HepG2 (cell line): ENCODE data around the gene PLB1. TPM values are rescaled to one million over a fixed set of nuclear protein-coding genes. Genes with fewer than 3 reads are reported as not detected.

Experiments used
- ATAC-seq: fragments of 200-7000 bp; cut with Tn5 transposase; 3 replicates; pipeline ENCODE4 v1.9.1; 2020; ENCODE audit warnings: mild to moderate bottlenecking, moderate library complexity
- BruUV-seq: library from RNA; stranded (reverse); fragments of 400-500 nt; replicated peaks from 2 replicates; lab custom pipeline; 2021; lab: Mats Ljungman, UMichigan
- CTCF ChIA-PET: fragments of 300-600 bp; formaldehyde crosslinking; extraction: SDS; loops from one replicate; lab custom pipeline; 2021; ENCODE audit warnings: low total read pairs, inconsistent platforms, low intra/inter-chr PET ratio; lab: Yijun Ruan, JAX
- POLR2A ChIA-PET: fragments of 350-600 bp; sonication (Branson Sonifier 250); formaldehyde crosslinking; loops from one replicate; lab custom pipeline; 2020; ENCODE audit warnings: antibody characterized with exemption, inconsistent platforms; lab: Yijun Ruan, JAX
- DNase-seq: peaks from one replicate; pipeline ENCODE4 v3.0.0-alpha.2; 2015; ENCODE audit warnings: low spot score
- FAIRE-seq: peaks from 3 replicates; lab custom pipeline; 2011; peaks lifted over from hg19 to GRCh38; lab: Jason Lieb, UNC
- H2AFZ ChIP-seq: one replicate; pipeline ENCODE4 v1.6.1; 2011; ENCODE audit warnings: low read length, inconsistent platforms
- H3K27ac ChIP-seq: fragments of 300-600 bp; 3 replicates; pipeline ENCODE4 v1.8.0; 2011; ENCODE audit warnings: mixed run types, mild to moderate bottlenecking, mixed read lengths, low read length, inconsistent platforms; ENCODE audit not compliant: insufficient read depth; ENCODE audit errors: extremely low read length
- H3K27me3 ChIP-seq, 2 experiments: fragments of 200-600 bp in 1 of 2; 2 replicates in 1 of 2; 3 replicates in 1 of 2; pipeline versions ENCODE4 v1.6.0 to v1.8.0; 2011; ENCODE audit warnings: low read length in 2 of 2, mild to moderate bottlenecking in 2 of 2, moderate library complexity in 2 of 2, inconsistent platforms in 1 of 2; ENCODE audit not compliant: insufficient read depth in 2 of 2, control insufficient read depth in 1 of 2
- H3K36me3 ChIP-seq, 2 experiments: fragments of 200-600 bp in 1 of 2; replicated peaks in 1 of 2; 2 replicates in 1 of 2; 3 replicates in 1 of 2; pipeline versions ENCODE4 v1.5.1 to v1.8.0; 2011; ENCODE audit warnings: low read length in 2 of 2, inconsistent platforms in 1 of 2; ENCODE audit not compliant: insufficient read depth in 2 of 2, control insufficient read depth in 1 of 2
- H3K4me1 ChIP-seq: 2 replicates; pipeline ENCODE4 v1.5.1; 2012; ENCODE audit warnings: low read length, inconsistent platforms; ENCODE audit not compliant: insufficient read depth
- H3K4me2 ChIP-seq: 2 replicates; pipeline ENCODE4 v1.6.0; 2011; ENCODE audit warnings: low read depth, low read length, inconsistent platforms
- H3K4me3 ChIP-seq, 3 experiments: fragments of 200-600 bp in 1 of 3; sonication (generic), shearing (Covaris generic) in 1 of 3; replicated peaks in 1 of 3; 2 replicates each; pipeline ENCODE4 v1.5.1; 2011 to 2016; ENCODE audit warnings: low read length in 3 of 3, inconsistent platforms in 2 of 3, low read depth in 2 of 3, mild to moderate bottlenecking in 2 of 3, control low read depth in 1 of 3, mixed read lengths in 1 of 3; ENCODE audit not compliant: insufficient read depth in 1 of 3
- H3K79me2 ChIP-seq: one replicate; pipeline ENCODE4 v1.6.1; 2011; ENCODE audit warnings: low read length, inconsistent platforms; ENCODE audit not compliant: insufficient read depth
- H3K9ac ChIP-seq: 2 replicates; pipeline ENCODE4 v1.6.0; 2011; ENCODE audit warnings: mild to moderate bottlenecking, low read depth, low read length, inconsistent platforms; ENCODE audit not compliant: insufficient read depth
- H3K9me3 ChIP-seq: 2 replicates; pipeline ENCODE4 v1.5.1; 2012; ENCODE audit warnings: mild to moderate bottlenecking, low read length
- H4K20me1 ChIP-seq: 2 replicates; pipeline ENCODE4 v1.6.0; 2011; ENCODE audit warnings: inconsistent platforms, mild to moderate bottlenecking, low read length, moderate library complexity; ENCODE audit not compliant: insufficient read depth
- NR2F6 ChIP-seq, 2 experiments: IDR thresholded peaks; 2 replicates each; pipeline ENCODE4 v1.6.1; 2016; ENCODE audit warnings: antibody characterized with exemption in 1 of 2, mild to moderate bottlenecking in 1 of 2
- TCF7 ChIP-seq: sonication (generic); IDR thresholded peaks from 2 replicates; pipeline ENCODE4 v1.6.1; 2016; ENCODE audit warnings: antibody characterized with exemption, low read depth
- ZBTB49 ChIP-seq: sonication (generic); formaldehyde crosslinking; IDR thresholded peaks from 2 replicates; pipeline ENCODE4 v1.4.0; 2020; ENCODE audit warnings: missing genetic modification reagents, borderline replicate concordance
- ZBTB7B ChIP-seq: sonication (generic); formaldehyde crosslinking; IDR thresholded peaks from 2 replicates; pipeline ENCODE4 v1.4.0; 2020; ENCODE audit warnings: missing genetic modification reagents
- WGBS: methylation state at CpG from one replicate; pipeline ENCODE4 v1.1.6; 2017; ENCODE audit warnings: low lambda C conversion rate; 5-methylcytosine and 5-hydroxymethylcytosine counted together
- in situ Hi-C: cut with HindIII; loops from 2 replicates; pipeline ENCODE4 v1.10.0; 2017; ENCODE audit warnings: low pct_unique_long_range_greater_than_20kb; ENCODE audit not compliant: extremely low pct_ligation_motif_present
- intact Hi-C: fragments of 100-400 bp; cut with micrococcal nuclease; formaldehyde crosslinking; loops from one replicate; pipeline ENCODE4 v1.10.0; 2022; ENCODE audit not compliant: unreplicated experiment
- polyA plus RNA-seq, 8 experiments: library from polyadenylated mRNA; depleted of rRNA in 3 of 8; stranded (reverse) in 7 of 8; unstranded in 1 of 8; fragments of >200 nt; fragmentation: Illumina TruSeq in 4 of 8; extraction: Trizol in 4 of 8; gene quantifications; 2 replicates each; pipeline versions ENCODE4 v1.2.1 to v1.2.3, GENCODE V29; 2011 to 2016; ENCODE audit warnings: low read depth in 4 of 8, missing spikeins in 1 of 8, mixed read lengths in 1 of 8; ENCODE audit not compliant: insufficient read depth in 1 of 8
- total RNA-seq, 5 experiments: library from RNA; depleted of rRNA; stranded (reverse); fragments of >200 nt; fragmentation: Illumina TruSeq; extraction: Trizol; gene quantifications; 2 replicates each; pipeline ENCODE4 v1.2.3, GENCODE V29; 2016; ENCODE audit warnings: low read depth in 1 of 5

The PLB1 gene
- total and polyA plus RNA-seq, 2 of the 13 experiments (the other 11 are each of a cell fraction or from before 2014, with no cell fraction given), result 0.20 to 1.8 TPM

DNA sequence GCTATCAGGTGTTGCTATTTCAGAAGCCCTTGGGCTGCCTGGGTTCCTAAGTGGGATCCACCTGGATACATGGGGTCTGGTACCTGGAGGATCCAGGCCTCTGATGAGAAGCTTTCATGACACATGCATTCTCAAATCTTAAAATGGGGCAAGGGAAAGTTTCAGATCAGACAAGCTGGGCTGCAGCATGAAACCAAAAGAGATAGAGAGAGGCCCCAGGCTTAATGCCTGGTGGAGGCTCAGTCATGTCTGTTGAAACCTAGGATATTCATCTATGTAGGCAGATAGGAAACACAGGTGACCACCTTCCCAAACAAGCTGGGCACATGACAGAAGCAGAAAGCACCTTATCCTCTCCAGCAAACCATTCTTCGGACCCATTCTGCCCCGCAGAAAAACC, 18.8 kb upstream of the PLB1 start (continued):
- TF ChIP-seq TCF7, result no peak
- no peak for TF ChIP-seq NR2F6 (IDR thresholded peaks at IDR 0.05)
- TF ChIP-seq NR2F6 (CRISPR knock-in tag; IDR thresholded peaks at IDR 0.05), result no peak

DNA sequence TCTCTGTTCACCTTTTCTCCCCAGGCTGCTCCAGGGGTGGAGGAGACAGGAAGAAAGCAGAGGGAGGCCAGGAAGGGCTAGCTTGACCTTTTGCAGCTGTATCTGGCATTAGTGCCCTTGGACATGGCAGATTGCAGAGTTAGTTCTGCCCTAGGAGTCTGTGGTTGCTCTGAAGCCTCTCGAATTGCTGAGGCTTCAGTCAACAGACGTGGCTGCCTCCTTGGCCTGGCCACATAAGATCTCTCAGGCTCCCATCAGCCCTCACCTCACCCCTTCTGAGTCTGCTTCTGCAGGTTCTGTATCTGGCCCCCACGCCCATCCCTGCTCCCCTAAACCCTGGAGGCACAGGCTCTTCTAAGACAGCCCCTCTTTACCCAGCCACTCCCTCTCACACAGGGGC, 18.2 kb upstream of the PLB1 start:
- Histone ChIP-seq H2AFZ (no peak overlapping the region), H3K4me1 (no peaks in the 10 kb centered on the region), H3K79me2 (no peaks in the 10 kb centered on the region), H4K20me1 (no peaks in the 10 kb centered on the region), H3K36me3 (no peaks in the 10 kb centered on the region), H3K4me2 (no peak overlapping the region), H3K4me3 (no peak overlapping the region), H3K27me3 (no peaks in the 10 kb centered on the region; a peak in 1 of 5 replicates), H3K9ac (no peak overlapping the region), H3K9me3 (no peaks in the 10 kb centered on the region), H3K27ac (no peak overlapping the region)
- DNase-seq (no peak), FAIRE-seq (no peak), ATAC-seq (no peak)
- intact Hi-C loops, result no loop called here
- 0% methylated on average over 2 of the region's 3 CpGs for WGBS
- POLR2A ChIA-PET, result no interaction called here
- in situ Hi-C loops, result no loop called here
- CTCF ChIA-PET, result no interaction called here
- TF ChIP-seq ZBTB7B, result no peak
- no peak for TF ChIP-seq ZBTB49 (CRISPR knock-in tag)
- no TSS peak for BruUV-seq
